ENCODE measurements around the gene VAX1.

Gene VAX1

GRCh38 chr10:117086546-117086945 lies 51.5 kb downstream of the VAX1 start:
- TF ChIP-seq GATA2 (IDR thresholded peaks at IDR 0.05; ENCODE audit: low read depth, low read length) (no peak), GATA3 (IDR thresholded peaks at IDR 0.05; ENCODE audit: low read depth, low read length) (no peak)

Measured in SH-SY5Y (cell line).